ENCODE data around the gene CCDC60.

Gene CCDC60

GRCh38 chr12:119393677-119394076 is 59.1 kb downstream of the CCDC60 start:
- DNase-seq = no peak

- no peak for DNase-seq
Observed at GRCh38 chr12:119397540-119397939, 63.0 kb downstream of the CCDC60 start.

GRCh38 chr12:119398190-119398589 is 63.7 kb downstream of the CCDC60 start:
- no peak for DNase-seq

GRCh38 chr12:119399301-119399700 is 64.8 kb downstream of the CCDC60 start:
- no peak for DNase-seq

GRCh38 chr12:119406308-119406707 is 71.8 kb downstream of the CCDC60 start:
- no peak for DNase-seq

GRCh38 chr12:119406811-119407210 is 72.3 kb downstream of the CCDC60 start:
- no peak for DNase-seq

GRCh38 chr12:119409043-119409442 is 74.5 kb downstream of the CCDC60 start:
- no peak for DNase-seq

- no peak for DNase-seq
Observed at GRCh38 chr12:119410396-119410795, 75.9 kb downstream of the CCDC60 start.

- DNase-seq = no peak
Observed at GRCh38 chr12:119412306-119412705, 77.8 kb downstream of the CCDC60 start.

- DNase-seq = peak; percentile 17
Observed at GRCh38 chr12:119412811-119413794, 78.6 kb downstream of the CCDC60 start.

- DNase-seq = no peak
Observed at GRCh38 chr12:119415714-119416113, 81.2 kb downstream of the CCDC60 start.

- DNase-seq = no peak
Observed at GRCh38 chr12:119417440-119417839, 82.9 kb downstream of the CCDC60 start.

GRCh38 chr12:119419381-119419780 is 84.9 kb downstream of the CCDC60 start:
- no peak for DNase-seq

GRCh38 chr12:119423285-119423684 is 88.8 kb downstream of the CCDC60 start:
- DNase-seq = no peak

- DNase-seq = no peak
Observed at GRCh38 chr12:119425623-119426022, 91.1 kb downstream of the CCDC60 start.

GRCh38 chr12:119431151-119431550 is 96.6 kb downstream of the CCDC60 start:
- no peak for DNase-seq

GRCh38 chr12:119432949-119433348 is 98.4 kb downstream of the CCDC60 start:
- no peak for DNase-seq

- DNase-seq = no peak
Observed at GRCh38 chr12:119440803-119441360, 106.4 kb downstream of the CCDC60 start.

- peak; percentile 20 for DNase-seq
Observed at GRCh38 chr12:119444462-119445044, 110.0 kb downstream of the CCDC60 start.

- no peak for DNase-seq
Observed at GRCh38 chr12:119446459-119446858, 111.9 kb downstream of the CCDC60 start.

GRCh38 chr12:119447126-119447525 is 112.6 kb downstream of the CCDC60 start:
- DNase-seq = no peak

GRCh38 chr12:119447618-119448017 is 113.1 kb downstream of the CCDC60 start:
- DNase-seq = no peak

- no peak for DNase-seq
Observed at GRCh38 chr12:119448611-119449131, 114.1 kb downstream of the CCDC60 start.

GRCh38 chr12:119450771-119451170 is 116.2 kb downstream of the CCDC60 start:
- no peak for DNase-seq

All from CD4-positive, alpha-beta T cell treated with Interleukin-12 subunit alpha and Interleukin-12 subunit beta, for 1 hour (primary cell).